ENCODE results near the gene OR8I2.
"Not testable (repeated sequence)": the region's sequence is repeated elsewhere in the genome, so short reads cannot be mapped to it uniquely, and the experiment has no call there.

The OR8I2 gene

DNA sequence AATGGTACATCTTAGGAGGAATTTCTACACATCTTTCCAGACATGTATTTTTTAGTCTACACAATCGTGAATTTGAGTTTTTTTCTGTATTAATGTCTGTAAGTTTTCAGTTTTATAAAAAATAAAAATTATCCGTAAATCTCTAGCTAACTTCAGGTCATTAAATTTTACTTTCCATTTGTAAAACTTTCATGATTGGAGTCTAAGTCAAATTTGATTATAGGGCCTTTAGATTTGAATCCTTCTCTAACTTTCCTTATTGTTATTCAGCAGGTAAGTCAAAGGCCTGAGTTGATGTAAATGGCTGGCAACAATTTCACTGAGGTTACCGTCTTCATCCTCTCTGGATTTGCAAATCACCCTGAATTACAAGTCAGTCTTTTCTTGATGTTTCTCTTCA is at the start of gene OR8I2:
Gene OR8I2, plus strand, starts transcription at position 301 of the 400 bp plus-strand sequence. Its CDS starts 0 bp downstream, at position 301.
- no peaks in the 10 kb centered on the region for H3K27me3 ChIP-seq (ENCODE audit: insufficient read depth, low read length)
- H3K9me3 ChIP-seq (ENCODE audit: low read length): no peaks in the 10 kb centered on the region
- no peaks in the 10 kb centered on the region for H3K36me3 ChIP-seq (ENCODE audit: insufficient read depth, low read length)
- H3K4me3 ChIP-seq (ENCODE audit: low read length): no peak within 1 kb of the TSS
- H3K4me1 ChIP-seq (ENCODE audit: insufficient read depth, low read length): no peaks in the 10 kb centered on the region
- no peak within 1 kb of the TSS for H2AFZ ChIP-seq (ENCODE audit: low read depth, low read length)

DNA sequence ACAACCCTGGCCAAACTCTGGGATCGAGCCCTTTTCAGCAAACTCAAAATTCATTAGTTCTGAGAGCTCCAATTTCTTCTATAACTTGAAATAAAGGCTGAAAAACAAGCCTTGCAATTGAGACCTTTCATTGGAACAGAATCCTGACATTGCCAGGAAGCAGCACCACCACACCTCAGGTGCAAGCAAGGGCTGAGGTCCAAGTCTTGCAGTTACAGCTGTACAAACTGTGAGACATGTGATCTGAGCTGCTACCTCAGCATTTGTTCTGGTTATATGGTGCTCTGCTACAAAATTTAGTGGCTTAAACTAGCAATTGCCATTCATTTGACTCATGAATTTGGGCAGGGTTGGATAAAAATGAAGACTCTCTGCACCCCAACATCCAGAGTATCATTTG is 47.6 kb upstream of the OR8I2 start:
- Histone ChIP-seq H3K9me3 (ENCODE audit: low read length) (no peaks in the 10 kb centered on the region), H3K27me3 (ENCODE audit: insufficient read depth, low read length) (no peaks in the 10 kb centered on the region), H3K36me3 (ENCODE audit: insufficient read depth, low read length) (no peaks in the 10 kb centered on the region), H3K4me3 (ENCODE audit: low read length) (no peak overlapping the region), H2AFZ (ENCODE audit: low read depth, low read length) (no peak overlapping the region), H3K4me1 (ENCODE audit: insufficient read depth, low read length) (no peaks in the 10 kb centered on the region)

DNA sequence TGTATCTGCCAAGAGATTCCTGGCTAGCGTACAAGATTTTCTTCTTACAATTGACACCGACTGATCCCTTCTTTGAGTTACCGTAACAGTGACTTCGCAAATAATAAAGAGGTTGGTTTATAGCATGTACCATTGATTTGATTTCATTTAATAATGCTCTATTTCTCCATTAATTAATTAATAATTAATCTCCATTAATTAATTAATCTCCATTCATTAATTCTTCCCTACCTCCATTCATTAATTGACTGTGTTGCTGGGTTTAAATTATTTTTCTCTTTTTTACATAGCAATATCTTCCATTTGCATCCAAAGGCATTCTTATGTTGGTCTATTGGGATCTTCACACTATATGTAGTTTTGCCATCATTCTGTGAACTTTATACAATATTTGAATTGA is 44.6 kb upstream of the OR8I2 start:
- Histone ChIP-seq H3K4me1 (ENCODE audit: insufficient read depth, low read length) (no peaks in the 10 kb centered on the region), H2AFZ (ENCODE audit: low read depth, low read length) (no peak overlapping the region), H3K9me3 (ENCODE audit: low read length) (no peaks in the 10 kb centered on the region), H3K27me3 (ENCODE audit: insufficient read depth, low read length) (no peaks in the 10 kb centered on the region), H3K4me3 (ENCODE audit: low read length) (no peak overlapping the region), H3K36me3 (ENCODE audit: insufficient read depth, low read length) (no peaks in the 10 kb centered on the region)

DNA sequence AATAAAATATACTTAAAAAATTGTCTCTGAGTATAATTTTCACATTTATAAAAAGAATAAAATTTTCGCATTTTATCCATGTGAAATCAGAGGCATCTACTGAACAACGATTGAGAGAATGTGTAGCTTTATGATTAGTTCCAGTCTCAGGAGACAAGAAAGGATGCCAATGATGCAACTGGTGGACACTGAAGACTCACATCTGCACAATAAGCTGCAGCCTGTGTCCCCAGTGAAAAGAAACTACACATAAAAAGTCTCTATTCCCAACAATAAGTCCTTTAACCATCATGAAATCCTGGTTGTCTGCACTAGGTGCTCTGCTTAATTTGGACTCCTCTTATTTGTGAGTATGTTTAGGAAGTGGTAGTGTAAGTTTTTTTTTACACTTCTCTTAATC is 43.6 kb upstream of the OR8I2 start:
- Histone ChIP-seq H3K4me3 (ENCODE audit: low read length) (no peak overlapping the region), H2AFZ (ENCODE audit: low read depth, low read length) (no peak overlapping the region), H3K36me3 (ENCODE audit: insufficient read depth, low read length) (no peaks in the 10 kb centered on the region), H3K27me3 (ENCODE audit: insufficient read depth, low read length) (no peaks in the 10 kb centered on the region), H3K4me1 (ENCODE audit: insufficient read depth, low read length) (no peaks in the 10 kb centered on the region), H3K9me3 (ENCODE audit: low read length) (no peaks in the 10 kb centered on the region)

DNA sequence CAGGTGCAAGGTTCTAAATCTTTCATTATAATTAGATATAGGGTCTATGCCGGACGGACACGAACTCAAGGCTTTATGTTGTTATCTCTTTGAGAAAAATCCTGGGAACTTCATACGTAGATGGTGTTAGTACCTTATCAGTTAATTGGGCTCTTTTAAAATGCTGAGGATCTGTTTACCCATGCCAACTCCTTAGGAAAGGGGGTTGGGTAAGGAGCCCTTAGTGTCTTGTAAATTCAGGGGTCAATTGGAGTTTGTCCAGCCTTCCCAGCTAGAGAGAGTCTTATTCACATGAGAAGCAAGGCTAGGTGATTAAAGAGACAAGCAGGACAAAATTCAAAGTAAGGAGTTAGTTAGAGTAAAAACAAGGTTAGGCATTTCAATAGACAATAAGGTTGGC is 36.7 kb upstream of the OR8I2 start:
- not testable (repeated sequence) for H3K36me3 ChIP-seq (ENCODE audit: insufficient read depth, low read length); H3K4me3 ChIP-seq (ENCODE audit: low read length); H3K4me1 ChIP-seq (ENCODE audit: insufficient read depth, low read length); H2AFZ ChIP-seq (ENCODE audit: low read depth, low read length); H3K27me3 ChIP-seq (ENCODE audit: insufficient read depth, low read length); H3K9me3 ChIP-seq (ENCODE audit: low read length)

DNA sequence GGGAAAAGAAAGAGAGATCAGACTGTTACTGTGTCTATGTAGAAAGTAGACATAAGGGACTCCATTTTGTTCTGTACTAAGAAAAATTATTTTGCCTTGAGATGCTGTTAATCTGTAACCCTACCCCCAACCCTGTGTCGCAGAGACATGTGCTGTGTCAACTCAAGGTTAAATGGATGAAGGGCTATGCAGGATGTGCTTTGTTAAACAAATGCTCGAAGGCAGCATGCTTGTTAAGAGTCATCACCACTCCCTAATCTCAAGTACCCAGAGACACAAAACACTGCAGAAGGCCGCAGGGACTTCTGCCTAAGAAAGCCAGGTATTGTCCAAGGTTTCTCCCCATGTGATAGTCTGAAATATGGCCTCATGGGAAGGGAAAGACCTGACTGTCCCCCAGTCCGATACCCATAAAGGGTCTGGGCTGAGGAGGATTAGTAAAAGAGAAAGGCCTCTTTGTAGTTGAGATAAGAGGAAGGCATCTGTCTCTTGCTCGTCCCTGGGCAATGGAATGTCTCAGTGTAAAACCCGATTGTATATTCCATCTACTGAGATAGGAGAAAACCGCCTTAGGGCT is 35.4 kb upstream of the OR8I2 start:
- H3K9me3 ChIP-seq (ENCODE audit: low read length); H3K36me3 ChIP-seq (ENCODE audit: insufficient read depth, low read length); H2AFZ ChIP-seq (ENCODE audit: low read depth, low read length); H3K4me3 ChIP-seq (ENCODE audit: low read length); H3K4me1 ChIP-seq (ENCODE audit: insufficient read depth, low read length); H3K27me3 ChIP-seq (ENCODE audit: insufficient read depth, low read length): not testable (repeated sequence)

DNA sequence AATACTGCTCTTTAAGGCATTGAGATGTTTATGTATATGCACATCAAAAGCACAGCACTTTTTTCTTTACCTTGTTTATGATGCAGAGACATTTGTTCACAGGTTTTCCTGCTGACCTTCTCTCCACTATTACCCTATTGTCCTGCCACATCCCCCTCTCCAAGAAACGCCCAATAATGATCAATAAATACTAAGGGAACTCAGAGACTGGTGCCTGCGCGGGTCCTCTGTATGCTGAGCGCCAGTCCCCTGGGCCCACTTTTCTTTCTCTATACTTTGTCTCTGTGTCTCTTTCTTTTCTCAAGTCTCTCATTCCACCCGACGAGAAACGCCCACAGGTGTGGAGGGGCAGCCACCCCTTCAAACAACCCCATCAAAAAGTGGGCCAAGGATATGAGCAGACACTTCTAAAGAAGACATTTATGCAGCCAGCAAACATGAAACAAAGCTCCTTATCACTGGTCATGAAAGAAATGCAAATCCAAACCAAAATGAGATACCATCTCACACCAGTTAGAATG is 34.8 kb upstream of the OR8I2 start:
- not testable (repeated sequence) for H3K9me3 ChIP-seq (ENCODE audit: low read length); H3K4me3 ChIP-seq (ENCODE audit: low read length); H3K4me1 ChIP-seq (ENCODE audit: insufficient read depth, low read length); H2AFZ ChIP-seq (ENCODE audit: low read depth, low read length); H3K36me3 ChIP-seq (ENCODE audit: insufficient read depth, low read length); H3K27me3 ChIP-seq (ENCODE audit: insufficient read depth, low read length)

DNA sequence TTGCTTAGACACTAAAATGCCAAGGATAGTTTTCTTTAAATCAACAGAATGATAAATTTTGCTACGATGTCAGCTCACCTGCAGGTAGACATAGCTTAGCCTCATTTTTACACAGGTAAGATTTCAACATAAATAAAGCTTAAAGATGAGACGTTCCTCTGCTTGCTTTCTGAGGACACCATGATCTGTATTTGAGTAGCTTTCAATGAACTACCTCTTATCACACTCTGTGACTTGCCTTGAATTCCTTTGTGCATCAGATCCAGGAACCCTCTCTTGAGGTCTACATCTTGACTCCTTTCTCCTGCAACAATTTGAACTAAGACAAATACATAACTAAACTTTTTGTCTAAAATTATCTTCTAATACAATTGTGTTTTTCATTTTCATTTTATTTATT is 26.1 kb upstream of the OR8I2 start:
- H3K4me3 ChIP-seq (ENCODE audit: low read length): no peak overlapping the region
- no peaks in the 10 kb centered on the region for H3K4me1 ChIP-seq (ENCODE audit: insufficient read depth, low read length)
- H3K36me3 ChIP-seq (ENCODE audit: insufficient read depth, low read length): no peaks in the 10 kb centered on the region
- no peaks in the 10 kb centered on the region for H3K27me3 ChIP-seq (ENCODE audit: insufficient read depth, low read length)
- no peak overlapping the region for H2AFZ ChIP-seq (ENCODE audit: low read depth, low read length)
- H3K9me3 ChIP-seq (ENCODE audit: low read length): no peaks in the 10 kb centered on the region

DNA sequence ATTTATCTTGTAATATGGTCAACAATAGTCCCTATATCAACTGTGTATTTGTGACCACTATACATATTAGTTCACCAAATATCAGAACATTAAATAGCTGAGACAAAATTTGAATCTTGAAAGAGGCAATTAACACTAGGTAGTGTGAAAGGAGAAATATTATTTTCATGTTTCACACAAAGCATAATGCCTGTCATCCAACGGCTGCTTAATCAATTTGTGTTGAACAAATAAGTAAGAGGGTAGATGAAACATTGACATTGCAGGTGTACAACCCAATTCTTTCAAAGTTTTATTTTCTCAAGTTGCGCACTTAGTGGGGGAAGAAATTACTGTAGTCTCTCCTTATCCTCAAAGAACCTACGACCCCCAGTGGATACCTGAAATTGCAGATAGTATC is 3.4 kb upstream of the OR8I2 start:
- no peaks in the 10 kb centered on the region for H3K9me3 ChIP-seq (ENCODE audit: low read length)
- H2AFZ ChIP-seq (ENCODE audit: low read depth, low read length): no peak overlapping the region
- H3K36me3 ChIP-seq (ENCODE audit: insufficient read depth, low read length): no peaks in the 10 kb centered on the region
- H3K4me1 ChIP-seq (ENCODE audit: insufficient read depth, low read length): no peaks in the 10 kb centered on the region
- no peak overlapping the region for H3K4me3 ChIP-seq (ENCODE audit: low read length)
- H3K27me3 ChIP-seq (ENCODE audit: insufficient read depth, low read length): no peaks in the 10 kb centered on the region

DNA sequence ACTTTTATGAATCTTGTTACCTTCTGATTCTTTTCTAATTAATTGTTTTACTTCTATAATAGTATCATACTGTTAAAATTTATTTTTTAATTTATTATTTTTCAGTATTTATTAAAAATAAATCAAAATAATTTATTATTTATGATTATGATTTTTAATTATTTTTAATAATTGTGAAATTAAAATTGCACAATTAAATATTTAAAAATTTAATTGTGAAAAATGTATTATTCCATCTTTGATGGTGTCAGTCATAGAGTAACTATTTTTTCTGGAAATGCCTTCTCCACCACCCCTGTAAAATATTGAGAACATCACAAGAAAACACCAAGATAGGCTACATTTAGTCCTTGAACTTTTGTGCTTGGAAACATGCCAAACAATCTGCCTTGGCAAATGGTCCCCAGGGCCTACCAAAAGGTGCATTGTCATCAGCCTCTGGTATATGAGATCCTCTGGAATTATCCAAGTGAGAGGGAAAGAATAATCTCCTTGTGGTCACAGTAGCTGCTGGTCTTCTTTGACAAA is 10.2 kb downstream of the OR8I2 start, which contains the start of gene OR8H2:
Gene OR8H2, plus strand, starts transcription at position 478 of the 528 bp plus-strand sequence. CDS start 1,356 bp downstream, outside the sequence.
- Histone ChIP-seq H2AFZ (ENCODE audit: low read depth, low read length) (no peak within 1 kb of the TSS), H3K9me3 (ENCODE audit: low read length) (no peaks in the 10 kb centered on the region), H3K4me1 (ENCODE audit: insufficient read depth, low read length) (no peaks in the 10 kb centered on the region), H3K36me3 (ENCODE audit: insufficient read depth, low read length) (no peaks in the 10 kb centered on the region), H3K27me3 (ENCODE audit: insufficient read depth, low read length) (no peaks in the 10 kb centered on the region), H3K4me3 (ENCODE audit: low read length) (no peak within 1 kb of the TSS)

DNA sequence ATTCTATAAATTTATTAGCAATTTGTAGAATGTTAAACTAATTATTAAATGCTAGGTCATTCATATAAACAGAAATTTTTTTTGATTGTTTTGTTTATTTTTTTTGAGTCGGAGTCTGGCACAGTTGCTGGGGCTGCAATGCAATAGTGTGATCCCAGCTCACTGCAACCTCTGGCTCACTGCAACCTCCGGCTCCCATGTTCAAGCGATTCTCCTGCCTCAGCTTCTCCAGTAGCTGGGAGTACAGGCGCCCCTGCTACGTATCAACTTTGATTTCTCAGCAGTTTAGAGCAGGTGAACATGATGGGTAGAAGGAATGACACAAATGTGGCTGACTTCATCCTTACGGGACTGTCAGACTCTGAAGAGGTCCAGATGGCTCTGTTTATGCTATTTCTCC is 29.0 kb downstream of the OR8I2 start, which contains the start of gene OR8H3:
Gene OR8H3, plus strand, starts transcription at position 301 of the 400 bp plus-strand sequence. Its CDS starts 0 bp downstream, at position 301.
- Histone ChIP-seq H3K27me3 (ENCODE audit: insufficient read depth, low read length) (no peaks in the 10 kb centered on the region), H3K4me3 (ENCODE audit: low read length) (no peak within 1 kb of the TSS), H2AFZ (ENCODE audit: low read depth, low read length) (no peak within 1 kb of the TSS), H3K4me1 (ENCODE audit: insufficient read depth, low read length) (no peaks in the 10 kb centered on the region), H3K9me3 (ENCODE audit: low read length) (no peaks in the 10 kb centered on the region), H3K36me3 (ENCODE audit: insufficient read depth, low read length) (no peaks in the 10 kb centered on the region)

DNA sequence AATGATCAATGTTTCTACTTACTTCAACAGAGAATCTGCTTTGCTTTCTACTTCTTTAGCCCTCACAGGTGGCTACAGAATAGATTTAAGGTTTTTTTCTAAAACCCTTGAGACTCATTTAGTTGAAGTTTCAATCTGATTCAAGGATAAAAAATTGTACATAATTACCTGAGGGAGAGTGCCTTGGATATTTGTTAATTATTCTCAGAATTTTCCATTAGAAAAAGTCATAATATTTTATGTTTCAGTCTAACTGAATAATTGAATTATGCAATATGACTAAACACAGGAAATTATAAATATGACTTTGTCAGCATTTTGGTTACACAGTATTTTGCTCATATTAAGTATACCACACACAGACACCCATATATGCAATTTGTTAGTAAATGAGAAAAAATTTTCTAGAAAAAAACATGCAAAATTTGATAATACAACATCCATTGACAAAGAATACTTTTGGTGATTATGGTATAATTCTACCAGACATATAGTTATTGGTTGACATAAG is 47.1 kb downstream of the OR8I2 start, which contains the start of gene OR8J3:
Gene OR8J3, minus strand, starts transcription at position 51 of the 511 bp plus-strand sequence. CDS start 2,483 bp downstream, outside the sequence.
- no peak within 1 kb of the TSS for H2AFZ ChIP-seq (ENCODE audit: low read depth, low read length)

DNA sequence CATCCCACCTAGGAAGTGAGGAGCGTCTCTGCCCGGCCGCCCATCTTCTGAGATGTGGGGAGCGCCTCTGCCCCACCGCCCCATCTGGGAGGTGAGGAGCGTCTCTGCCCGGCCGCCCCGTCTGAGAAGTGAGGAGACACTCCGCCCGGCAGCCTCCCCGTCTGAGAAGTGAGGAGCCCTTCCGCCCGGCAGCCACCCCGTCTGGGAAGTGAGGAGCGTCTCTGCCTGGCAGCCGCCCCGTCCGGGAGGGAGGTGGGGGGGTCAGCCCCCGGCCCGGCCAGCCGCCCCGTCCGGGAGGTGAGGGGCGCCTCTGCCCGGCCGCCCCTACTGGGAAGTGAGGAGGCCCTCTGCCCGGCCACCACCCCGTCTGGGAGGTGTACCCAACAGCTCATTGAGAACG is 50.6 kb downstream of the OR8I2 start:
- H3K36me3 ChIP-seq (ENCODE audit: insufficient read depth, low read length); H2AFZ ChIP-seq (ENCODE audit: low read depth, low read length); H3K27me3 ChIP-seq (ENCODE audit: insufficient read depth, low read length); H3K4me3 ChIP-seq (ENCODE audit: low read length); H3K4me1 ChIP-seq (ENCODE audit: insufficient read depth, low read length); H3K9me3 ChIP-seq (ENCODE audit: low read length): not testable (repeated sequence)

More for the DNA sequence above, 47.1 kb downstream of the OR8I2 start, which contains the start of gene OR8J3:
- Histone ChIP-seq H3K36me3 (ENCODE audit: insufficient read depth, low read length) (no peaks in the 10 kb centered on the region), H3K27me3 (ENCODE audit: insufficient read depth, low read length) (no peaks in the 10 kb centered on the region), H3K4me3 (ENCODE audit: low read length) (no peak within 1 kb of the TSS), H3K9me3 (ENCODE audit: low read length) (no peaks in the 10 kb centered on the region), H3K4me1 (ENCODE audit: insufficient read depth, low read length) (no peaks in the 10 kb centered on the region)
